HG02798 (cell line): ENCODE results near the gene SLC30A2.

Experiments used
- ATAC-seq: cut with Tn5 transposase; IDR thresholded peaks from one replicate; pipeline ENCODE4 v1.9.1; 2021; ENCODE audit warnings: mild to moderate bottlenecking; ENCODE audit not compliant: unreplicated experiment, poor library complexity

SLC30A2 gene

GRCh38 chr1:26044414-26044813 is 1.5 kb downstream of the SLC30A2 start:
- ATAC-seq, result no peak

- no peak for ATAC-seq
Observed at GRCh38 chr1:26043765-26044164, 2.2 kb downstream of the SLC30A2 start.

GRCh38 chr1:26041978-26042377 is 3.9 kb downstream of the SLC30A2 start:
- no peak for ATAC-seq

- ATAC-seq, result no peak
Observed at GRCh38 chr1:26041401-26041800, 4.5 kb downstream of the SLC30A2 start.

- no peak for ATAC-seq
Observed at GRCh38 chr1:26038904-26039303, 7.0 kb downstream of the SLC30A2 start.

- no peak for ATAC-seq
Observed at GRCh38 chr1:26038477-26038876, 7.4 kb downstream of the SLC30A2 start.

GRCh38 chr1:26037904-26038303 is 8.0 kb downstream of the SLC30A2 start:
- ATAC-seq, result no peak

- ATAC-seq, result no peak
Observed at GRCh38 chr1:26036756-26037281, 9.1 kb downstream of the SLC30A2 start.

- ATAC-seq, result peak; percentile 70
Observed at GRCh38 chr1:26035959-26036755, 9.8 kb downstream of the SLC30A2 start.

- peak; percentile 91 for ATAC-seq
Observed at GRCh38 chr1:26035203-26035958, 10.5 kb downstream of the SLC30A2 start.

GRCh38 chr1:26034504-26035202 is 11.3 kb downstream of the SLC30A2 start:
- no peak for ATAC-seq

- ATAC-seq, result no peak
Observed at GRCh38 chr1:26032656-26033357, 13.1 kb downstream of the SLC30A2 start.

GRCh38 chr1:26031611-26032220 is 14.2 kb downstream of the SLC30A2 start:
- ATAC-seq, result no peak

- ATAC-seq, result no peak
Observed at GRCh38 chr1:26031196-26031595, 14.7 kb downstream of the SLC30A2 start.

GRCh38 chr1:26029864-26030481 is 15.9 kb downstream of the SLC30A2 start:
- no peak for ATAC-seq

GRCh38 chr1:26029054-26029863 is 16.7 kb downstream of the SLC30A2 start:
- ATAC-seq, result no peak

GRCh38 chr1:26028490-26028980 is 17.4 kb downstream of the SLC30A2 start:
- no peak for ATAC-seq

- ATAC-seq, result no peak
Observed at GRCh38 chr1:26027716-26028489, 18.0 kb downstream of the SLC30A2 start.
